SU-DHL-6 (cell line): Measurements from ENCODE around the gene EXPH5.
A peak's percentile ranks its signal among the peaks of the same experiment; 100 is the strongest.

Experiments
- H2AFZ ChIP-seq: fragments of 200-600 bp; sonication (generic); 2 replicates; pipeline ENCODE4 v1.6.1; 2014; ENCODE audit warnings: low read depth, mild to moderate bottlenecking, moderate library complexity, mixed read lengths, antibody characterized with exemption, low read length; ENCODE audit not compliant: severe bottlenecking
- H3F3A ChIP-seq: fragments of 200-600 bp; shearing (Covaris generic); 2 replicates; pipeline ENCODE4 v1.6.0; 2016; ENCODE audit warnings: antibody characterized with exemption, mild to moderate bottlenecking; ENCODE audit not compliant: insufficient read depth
- H3K27ac ChIP-seq: fragments of 200-600 bp; sonication (generic); 2 replicates; pipeline ENCODE4 v1.5.1; 2016; ENCODE audit warnings: low read depth, mild to moderate bottlenecking, low read length, moderate library complexity, mixed read lengths
- H3K27me3 ChIP-seq: fragments of 200-600 bp; sonication (generic), shearing (Covaris generic); 2 replicates; pipeline ENCODE4 v1.6.0; 2014; ENCODE audit warnings: mild to moderate bottlenecking, low read length
- H3K36me3 ChIP-seq: fragments of 200-600 bp; sonication (generic); 2 replicates; pipeline ENCODE4 v1.6.1; 2014; ENCODE audit warnings: mild to moderate bottlenecking, low read length, mixed read lengths
- H3K4me2 ChIP-seq: fragments of 300-600, 200-600 bp; shearing (Covaris generic), sonication (generic); 2 replicates; pipeline ENCODE4 v1.6.0; 2014; ENCODE audit warnings: low read length, low read depth, mild to moderate bottlenecking; ENCODE audit not compliant: poor library complexity, severe bottlenecking
- H3K4me3 ChIP-seq: fragments of 200-600 bp; sonication (generic); 2 replicates; pipeline ENCODE4 v1.5.1; 2014; ENCODE audit warnings: antibody characterized with exemption, low read length, mild to moderate bottlenecking, mixed read lengths; ENCODE audit not compliant: insufficient read depth, poor library complexity, severe bottlenecking
- H3K79me2 ChIP-seq: fragments of 200-600 bp; sonication (generic); 2 replicates; pipeline ENCODE4 v1.6.1; 2014; ENCODE audit warnings: mild to moderate bottlenecking, low read length, moderate library complexity; ENCODE audit not compliant: insufficient read depth
- H3K9ac ChIP-seq: fragments of 200-600 bp; sonication (generic); 2 replicates; pipeline ENCODE4 v1.7.0; 2014; ENCODE audit warnings: mild to moderate bottlenecking, low read length
- H3K9me2 ChIP-seq: fragments of 200-600 bp; sonication (generic); replicated peaks from 2 replicates; pipeline ENCODE4 v1.6.1; 2014; ENCODE audit warnings: low read length; ENCODE audit not compliant: insufficient read depth
- H3K9me3 ChIP-seq: fragments of 200-600 bp; sonication (generic); 2 replicates; pipeline ENCODE4 v1.6.1; 2014; ENCODE audit warnings: low read length, mixed read lengths; ENCODE audit not compliant: insufficient read depth
- H4K20me1 ChIP-seq: fragments of 200-600 bp; sonication (generic); 2 replicates; pipeline ENCODE4 v1.6.1; 2014; ENCODE audit warnings: low read depth, mild to moderate bottlenecking, antibody characterized with exemption, low read length, moderate library complexity, mixed read lengths
- CTCF ChIP-seq: fragments of 200-600 bp; sonication (generic); IDR thresholded peaks from one replicate; pipeline ENCODE4 v1.5.1; 2017; ENCODE audit warnings: antibody characterized with exemption, mild to moderate bottlenecking, low read length, moderate library complexity; ENCODE audit not compliant: insufficient read depth, poor library complexity, severe bottlenecking
- EZH2phosphoT487 ChIP-seq: fragments of 200-600 bp; sonication (generic), shearing (Covaris generic); conservative IDR thresholded peaks from 2 replicates; pipeline ENCODE4 v1.6.1; 2018; ENCODE audit warnings: mild to moderate bottlenecking, antibody characterized with exemption, low read length, moderate library complexity, mixed read lengths

Gene EXPH5

GRCh38 chr11:108593923-108594434 lies 411 bp upstream of the EXPH5 start:
- H3K36me3 ChIP-seq: no peaks in the 10 kb centered on the region
- no peaks in the 10 kb centered on the region for H3K79me2 ChIP-seq
- TF ChIP-seq EZH2phosphoT487 (no peak), CTCF (no peak)
- H3K4me3 ChIP-seq: peak overlapping the region; percentile 63
- peak overlapping the region; percentile 93 for H2AFZ ChIP-seq
- H3K9me3 ChIP-seq: no peaks in the 10 kb centered on the region
- H3K9ac ChIP-seq: no peak overlapping the region
- no peak overlapping the region for H3K27ac ChIP-seq
- no peaks in the 10 kb centered on the region for H3F3A ChIP-seq
- peak overlapping the region; percentile 67 for H3K4me2 ChIP-seq
- no peaks in the 10 kb centered on the region for H4K20me1 ChIP-seq
- H3K27me3 ChIP-seq: no peaks in the 10 kb centered on the region
- H3K9me2 ChIP-seq: no peaks in the 10 kb centered on the region

- H3K4me3 ChIP-seq: peak overlapping the region; percentile 63
- TF ChIP-seq CTCF: no peak
- no peak for TF ChIP-seq EZH2phosphoT487
- H3K9me2 ChIP-seq: no peaks in the 10 kb centered on the region
- H2AFZ ChIP-seq: peak overlapping the region; percentile 93
- no peaks in the 10 kb centered on the region for H3K9me3 ChIP-seq
- no peaks in the 10 kb centered on the region for H3F3A ChIP-seq
- H3K27ac ChIP-seq: no peak overlapping the region
- H3K36me3 ChIP-seq: no peaks in the 10 kb centered on the region
- H4K20me1 ChIP-seq: no peaks in the 10 kb centered on the region
- H3K4me2 ChIP-seq: peak overlapping the region; percentile 67
- no peaks in the 10 kb centered on the region for H3K79me2 ChIP-seq
- H3K9ac ChIP-seq: peak overlapping the region; percentile 38; the same call in 1 of the 2 replicates
- no peaks in the 10 kb centered on the region for H3K27me3 ChIP-seq
These were observed 866 bp downstream of the EXPH5 start for GRCh38 chr11:108592591-108593213.

- no peaks in the 10 kb centered on the region for H3K9me3 ChIP-seq
- H3K27ac ChIP-seq: no peak overlapping the region
- no peaks in the 10 kb centered on the region for H3K36me3 ChIP-seq
- no peak overlapping the region for H3K4me2 ChIP-seq
- H3K9ac ChIP-seq: no peak overlapping the region
- no peaks in the 10 kb centered on the region for H4K20me1 ChIP-seq
- no peak overlapping the region for H2AFZ ChIP-seq
- no peaks in the 10 kb centered on the region for H3F3A ChIP-seq
- no peak overlapping the region for H3K4me3 ChIP-seq
- H3K79me2 ChIP-seq: no peaks in the 10 kb centered on the region
- no peaks in the 10 kb centered on the region for H3K27me3 ChIP-seq
- H3K9me2 ChIP-seq: no peaks in the 10 kb centered on the region
- TF ChIP-seq EZH2phosphoT487 (no peak), CTCF (no peak)
These were observed 1.7 kb downstream of the EXPH5 start for GRCh38 chr11:108591893-108592292.
